ENCODE measurements around the gene LIAS.
"Not testable (repeated sequence)": the region's sequence is repeated elsewhere in the genome, so short reads cannot be mapped to it uniquely, and the experiment has no call there.

Gene LIAS

DNA sequence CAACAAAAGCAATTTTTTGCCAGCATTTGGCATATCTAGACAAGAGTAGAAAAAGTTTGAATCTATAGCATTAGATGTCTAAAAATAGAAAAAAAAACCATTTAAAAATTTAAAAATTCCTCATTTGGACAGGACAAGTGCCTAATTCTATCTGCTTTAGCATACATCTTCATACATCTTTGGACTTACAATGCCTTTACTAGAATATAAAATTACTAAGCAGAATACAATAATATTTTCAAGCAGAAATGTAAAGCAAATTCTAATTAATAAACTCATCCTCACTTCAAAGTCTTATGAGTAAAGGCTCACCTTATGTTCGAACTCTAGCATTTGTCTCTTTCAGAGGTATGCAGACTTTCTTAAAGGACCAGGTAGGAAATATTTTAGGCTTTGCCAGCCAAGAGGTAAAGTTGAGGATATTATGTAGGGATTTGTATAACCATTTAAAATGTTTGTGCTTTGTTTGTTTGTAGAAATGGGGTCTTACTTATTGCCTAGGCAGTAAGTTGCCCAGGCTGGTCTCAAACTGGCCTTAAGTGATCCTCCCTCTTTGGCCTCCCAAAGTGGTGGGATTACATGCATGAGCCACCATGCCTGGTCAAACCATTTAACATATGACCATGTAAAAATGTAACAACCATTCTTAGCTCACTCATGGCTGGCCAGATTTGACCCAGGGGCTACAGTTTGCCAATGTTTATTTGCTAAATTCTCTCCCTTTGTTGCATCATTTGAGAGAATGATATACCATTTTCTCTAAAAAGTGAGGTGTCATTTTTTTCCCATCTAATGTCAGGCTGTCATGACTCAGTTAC is 39.3 kb downstream of the LIAS start:
- in situ Hi-C loops (cut with MboI; ENCODE audit: low sequenced_read_pairs) = no loop called here

DNA sequence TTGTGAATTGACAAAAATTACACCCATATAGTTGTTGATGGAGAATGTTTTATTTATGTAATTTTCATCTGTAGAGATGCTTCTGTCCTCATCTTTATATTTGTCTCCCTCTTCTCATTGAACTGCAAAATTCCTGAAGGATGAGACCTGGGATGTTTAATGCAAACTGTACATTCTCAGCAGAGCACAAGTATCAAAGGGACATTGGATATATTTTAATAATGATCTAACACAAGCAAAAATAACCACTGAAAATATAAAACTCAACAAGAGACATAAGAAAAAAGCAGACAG is 39.8 kb downstream of the LIAS start:
- in situ Hi-C loops (cut with MboI; ENCODE audit: low sequenced_read_pairs) = no loop called here

DNA sequence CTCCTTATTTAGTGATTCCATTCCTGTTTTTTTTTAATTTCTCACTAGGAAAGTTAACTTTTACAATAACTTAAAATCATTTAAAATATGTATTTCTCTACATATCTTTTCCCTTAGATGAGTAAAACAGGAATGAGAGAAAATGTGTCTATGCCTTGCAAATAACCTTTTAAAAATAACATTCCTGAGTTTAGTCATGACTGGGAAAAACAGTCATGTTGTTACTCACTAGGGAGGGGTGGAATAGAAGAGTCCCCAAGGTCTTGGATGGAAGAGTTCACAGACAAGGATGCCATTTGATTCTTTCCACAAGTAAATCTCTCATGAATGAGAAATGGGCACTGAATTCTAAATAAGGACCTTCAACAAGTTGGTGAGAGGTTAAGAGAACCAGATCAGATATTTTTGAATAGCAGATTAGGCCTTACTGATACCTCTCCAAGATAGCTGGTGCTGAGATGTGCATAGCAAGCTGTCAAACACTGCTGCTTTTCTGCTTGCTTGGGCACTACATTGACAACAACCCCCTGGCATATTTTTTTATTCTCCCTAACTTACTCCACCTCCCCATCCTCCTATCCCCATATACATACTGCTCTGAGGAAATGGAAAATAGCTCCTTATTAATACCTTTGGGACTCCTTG is 43.3 kb downstream of the LIAS start:
- in situ Hi-C loops (cut with MboI; ENCODE audit: low sequenced_read_pairs) = no loop called here

DNA sequence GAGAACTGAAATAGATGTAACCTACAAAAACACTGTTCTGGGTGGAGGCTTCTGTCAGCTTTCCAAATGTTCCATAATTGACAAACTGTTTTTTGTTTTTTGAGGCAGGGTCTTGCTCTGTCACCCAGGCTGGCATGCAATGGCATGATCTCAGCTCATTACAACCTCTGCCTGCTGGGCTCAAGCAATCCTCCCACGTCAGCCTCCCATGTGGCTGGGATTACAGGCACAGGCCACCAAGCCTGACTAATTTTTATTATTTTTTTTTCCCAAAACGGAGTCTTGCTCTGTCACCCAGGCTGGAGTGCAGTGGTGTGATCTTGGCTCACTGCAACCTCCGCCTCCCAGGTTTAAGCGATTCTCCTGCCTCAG is 43.8 kb downstream of the LIAS start:
- in situ Hi-C loops (cut with MboI; ENCODE audit: low sequenced_read_pairs) = not testable (repeated sequence)

DNA sequence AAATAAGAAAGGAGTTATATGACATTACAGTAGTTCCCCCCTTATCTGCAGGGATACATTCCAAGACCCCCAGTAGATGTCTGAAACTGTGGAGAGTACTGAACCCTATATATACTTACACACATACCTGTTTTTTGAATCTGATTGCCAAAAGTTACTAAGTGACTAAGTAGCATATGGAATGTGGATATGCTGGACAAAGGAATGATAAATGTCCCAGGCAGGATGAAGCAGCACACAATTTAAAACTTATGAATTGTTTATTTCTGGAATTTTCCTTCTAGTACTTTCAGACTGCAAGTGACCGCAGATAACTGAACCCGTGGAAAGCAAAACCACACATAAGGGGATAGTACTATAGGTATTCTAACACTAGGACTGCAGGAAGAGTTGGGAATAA is 45.7 kb downstream of the LIAS start:
- in situ Hi-C loops (cut with MboI; ENCODE audit: low sequenced_read_pairs) = no loop called here

DNA sequence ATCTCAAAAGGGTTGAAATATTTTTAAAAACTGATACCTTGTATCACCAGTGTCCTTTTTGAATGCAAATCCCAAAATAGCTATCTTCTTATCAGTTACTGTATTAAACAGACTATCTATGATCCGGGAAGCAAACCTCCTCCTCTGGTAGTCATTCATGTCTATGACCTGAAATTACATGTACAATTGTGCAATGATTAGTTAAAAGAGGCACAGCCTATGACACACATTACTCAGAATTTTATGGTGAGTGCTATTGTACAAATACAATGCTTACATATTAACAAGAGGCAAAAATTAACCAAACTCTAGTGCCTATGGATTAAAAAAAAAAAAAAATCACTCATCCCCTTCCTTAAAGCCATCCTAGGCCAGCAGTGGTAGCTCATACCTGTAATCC is 46.7 kb downstream of the LIAS start:
- in situ Hi-C loops (cut with MboI; ENCODE audit: low sequenced_read_pairs) = no loop called here

DNA sequence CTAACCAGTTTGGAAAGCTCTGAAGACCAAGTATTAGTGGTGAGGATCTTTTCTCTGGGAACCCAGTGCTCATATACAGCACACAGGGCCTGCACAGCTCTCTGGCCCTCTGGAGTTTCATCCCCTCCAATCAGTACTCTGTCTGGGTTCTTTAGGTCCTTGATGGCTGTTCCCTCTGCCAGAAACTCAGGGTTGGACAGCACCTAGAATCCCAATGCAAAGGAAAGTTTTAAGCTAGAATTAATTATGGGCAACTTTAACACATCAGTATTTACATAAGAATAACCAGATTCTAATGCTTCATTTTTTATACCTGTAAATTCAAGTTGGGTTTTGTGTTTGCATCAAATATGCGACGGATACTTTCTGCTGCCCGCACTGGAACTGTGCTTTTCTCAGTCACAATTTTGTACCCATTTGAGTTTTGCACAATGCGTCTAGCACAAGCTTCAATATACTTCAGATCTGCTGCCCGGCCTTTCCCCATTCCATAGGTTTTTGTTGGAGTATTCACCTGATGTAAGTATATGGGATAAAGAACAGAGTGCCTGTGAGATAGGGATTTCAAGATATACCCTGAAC is 51.6 kb downstream of the LIAS start:
- in situ Hi-C loops (cut with MboI; ENCODE audit: low sequenced_read_pairs) = no loop called here

DNA sequence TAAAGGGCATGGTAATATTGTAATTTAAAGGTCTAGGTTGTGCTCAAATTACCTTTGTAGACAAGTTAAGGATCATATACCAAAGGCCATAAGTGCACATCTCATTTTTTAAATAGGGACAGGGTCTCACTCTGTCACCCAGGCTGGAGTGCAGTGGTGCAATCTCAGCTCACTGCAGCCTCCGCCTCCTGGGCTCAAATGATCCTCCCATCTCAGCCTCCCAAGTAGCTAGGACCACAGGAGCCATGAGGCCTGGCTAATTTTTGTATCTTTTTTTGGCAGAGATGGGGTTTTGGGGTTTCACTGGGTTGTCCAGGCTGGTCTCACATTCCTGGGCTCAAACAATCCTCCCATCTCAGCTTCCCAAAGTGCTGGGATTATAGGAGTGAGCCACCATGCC is 55.4 kb downstream of the LIAS start:
- in situ Hi-C loops (cut with MboI; ENCODE audit: low sequenced_read_pairs) = not testable (repeated sequence)

DNA sequence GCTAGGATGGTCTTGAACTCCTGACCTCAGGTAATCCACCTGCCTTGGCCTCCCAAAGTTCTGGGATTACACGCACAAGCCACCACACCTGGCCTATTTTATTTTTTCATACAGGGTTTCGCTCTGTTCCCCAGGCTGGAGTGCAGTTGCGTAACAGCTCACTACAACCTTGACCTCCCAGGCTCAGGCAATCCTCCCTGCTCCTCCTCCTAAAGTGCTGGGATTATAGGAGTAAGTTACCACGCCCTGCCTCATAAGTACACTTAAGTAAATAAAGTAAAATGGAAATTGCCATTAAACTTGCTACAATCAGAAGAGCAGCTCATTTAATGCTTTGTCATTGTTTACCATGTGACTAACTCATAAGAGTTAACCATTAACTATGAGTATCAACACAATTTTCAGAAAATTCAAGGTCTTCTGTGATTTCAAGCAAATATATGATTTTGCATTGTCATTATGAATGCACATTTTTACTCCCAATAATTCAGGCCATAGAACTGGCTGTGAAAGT is 56.1 kb downstream of the LIAS start:
- in situ Hi-C loops (cut with MboI; ENCODE audit: low sequenced_read_pairs) = no loop called here

DNA sequence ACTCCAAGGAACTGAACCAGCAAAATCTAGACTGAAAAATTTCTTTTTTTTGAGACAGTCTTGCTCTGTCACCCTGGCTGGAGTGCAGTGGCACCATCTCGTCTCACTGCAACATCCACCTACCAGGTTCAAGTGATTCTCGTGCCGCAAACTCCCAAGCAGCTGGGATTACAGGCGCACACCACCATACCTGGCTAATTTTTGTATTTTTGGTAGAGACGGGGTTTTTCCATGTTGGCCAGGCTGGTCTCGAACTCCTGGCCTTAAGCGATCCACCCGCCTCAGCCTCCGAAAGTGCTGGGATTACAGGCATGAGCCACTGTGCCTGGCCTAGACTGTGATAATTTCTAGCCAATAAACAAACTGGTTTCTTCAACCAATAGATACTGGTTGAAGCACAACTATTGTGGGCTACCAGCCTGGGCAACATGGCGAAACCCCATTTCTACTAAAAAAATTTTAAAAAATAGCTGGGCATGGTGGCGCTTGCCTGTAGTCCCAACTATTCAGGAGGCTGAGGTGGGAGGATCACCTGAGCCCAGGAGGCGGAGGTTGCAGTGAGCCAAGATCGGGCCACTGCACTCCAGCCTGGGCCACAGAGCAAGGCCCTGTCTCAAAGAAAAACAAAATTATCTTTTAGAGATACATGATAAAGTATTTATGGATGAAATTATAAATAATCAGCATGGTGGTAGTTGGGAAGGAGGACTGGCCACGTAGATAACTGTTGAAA is 57.0 kb downstream of the LIAS start:
- in situ Hi-C loops (cut with MboI; ENCODE audit: low sequenced_read_pairs) = not testable (repeated sequence)

DNA sequence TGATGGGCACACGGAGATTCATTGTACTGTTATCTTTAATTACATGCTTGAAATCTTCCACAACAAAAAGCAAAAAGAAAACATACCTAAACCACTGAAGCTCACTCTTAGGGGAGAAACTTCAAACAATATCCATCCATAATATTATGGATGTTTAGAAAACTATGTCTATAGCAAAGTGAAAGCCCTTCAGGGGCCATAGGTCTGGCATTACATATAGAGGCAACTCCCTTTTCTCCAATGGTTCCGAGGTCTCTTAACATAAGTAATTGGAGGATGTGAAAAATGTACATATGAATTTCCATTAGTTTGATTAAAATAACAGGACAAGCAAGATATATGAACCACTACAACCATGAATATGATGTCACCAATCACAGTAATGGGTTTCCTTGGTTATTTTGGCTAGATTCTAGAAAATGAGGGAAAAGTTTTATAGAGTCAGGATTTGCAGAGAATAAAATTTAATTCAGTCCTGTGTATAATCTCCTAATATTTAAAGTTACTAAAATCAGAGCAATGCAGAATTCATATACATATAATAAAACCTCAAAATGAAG is 57.6 kb downstream of the LIAS start:
- in situ Hi-C loops (cut with MboI; ENCODE audit: low sequenced_read_pairs) = no loop called here

DNA sequence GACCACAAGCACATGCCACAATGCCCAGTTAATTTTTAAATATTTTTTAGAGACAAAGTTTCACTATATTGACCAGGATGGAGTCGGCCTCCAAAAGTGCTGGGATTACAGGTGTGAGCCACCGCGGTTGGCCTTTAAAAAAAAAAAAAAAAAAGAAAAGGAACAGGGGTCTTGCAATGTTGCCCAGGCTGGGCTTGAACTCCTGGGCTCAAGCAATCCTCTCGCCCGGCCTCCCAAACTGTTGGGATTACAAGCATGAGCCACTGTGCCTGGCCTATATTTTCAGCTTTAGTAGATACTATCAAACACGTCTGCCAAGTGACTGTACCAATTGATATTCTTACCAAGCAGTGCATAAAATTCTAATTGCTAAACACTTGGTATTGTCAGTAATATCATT is 59.6 kb downstream of the LIAS start:
- in situ Hi-C loops (cut with MboI; ENCODE audit: low sequenced_read_pairs) = no loop called here

DNA sequence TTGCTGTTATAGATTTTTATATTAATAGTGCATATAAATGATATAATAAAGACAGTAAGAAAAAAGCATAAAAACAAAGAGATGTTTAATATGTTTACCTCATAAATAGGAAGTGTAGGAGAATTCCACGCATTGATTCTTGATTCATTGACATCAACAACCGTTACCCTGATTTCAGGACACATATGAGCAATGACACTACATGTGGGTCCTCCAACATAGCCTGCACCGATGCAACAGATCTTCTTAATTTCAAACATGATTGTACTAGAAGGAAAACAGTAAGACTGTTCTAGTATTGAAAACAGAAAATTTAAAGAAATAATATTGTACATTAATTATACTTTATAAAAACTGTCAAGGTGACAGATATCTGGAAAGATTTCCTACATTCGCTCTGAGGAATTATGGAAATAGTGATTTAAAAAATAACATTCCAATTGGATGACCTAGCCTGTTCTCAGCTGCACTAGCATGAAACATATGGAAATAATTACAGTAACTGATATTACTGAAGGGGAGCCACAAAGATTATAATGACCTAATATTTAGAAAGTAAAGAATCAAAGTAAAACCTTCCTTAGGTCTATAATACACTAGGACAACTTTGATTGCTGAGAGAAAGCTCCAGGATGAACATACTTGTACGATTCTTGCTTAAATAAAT is 62.5 kb downstream of the LIAS start:
- in situ Hi-C loops (cut with MboI; ENCODE audit: low sequenced_read_pairs) = no loop called here

DNA sequence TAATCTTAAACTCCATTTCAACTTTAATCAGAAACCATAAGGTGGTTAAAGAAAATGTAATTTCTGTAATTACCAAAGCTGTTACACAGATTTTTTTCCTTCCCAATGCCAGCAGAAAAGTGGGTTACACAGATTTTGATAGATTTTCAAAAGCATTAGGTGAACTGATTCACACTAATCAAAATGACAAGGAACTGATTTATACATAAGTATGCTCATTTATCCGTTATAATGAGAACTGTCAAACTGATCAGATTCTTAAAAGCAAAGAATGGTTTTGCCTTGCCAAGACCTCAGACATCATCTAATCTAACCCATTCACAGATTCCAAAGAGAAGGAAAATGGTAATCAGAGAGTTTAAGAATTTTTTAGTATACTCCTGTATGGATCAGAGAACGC is 63.2 kb downstream of the LIAS start:
- in situ Hi-C loops (cut with MboI; ENCODE audit: low sequenced_read_pairs) = no loop called here

DNA sequence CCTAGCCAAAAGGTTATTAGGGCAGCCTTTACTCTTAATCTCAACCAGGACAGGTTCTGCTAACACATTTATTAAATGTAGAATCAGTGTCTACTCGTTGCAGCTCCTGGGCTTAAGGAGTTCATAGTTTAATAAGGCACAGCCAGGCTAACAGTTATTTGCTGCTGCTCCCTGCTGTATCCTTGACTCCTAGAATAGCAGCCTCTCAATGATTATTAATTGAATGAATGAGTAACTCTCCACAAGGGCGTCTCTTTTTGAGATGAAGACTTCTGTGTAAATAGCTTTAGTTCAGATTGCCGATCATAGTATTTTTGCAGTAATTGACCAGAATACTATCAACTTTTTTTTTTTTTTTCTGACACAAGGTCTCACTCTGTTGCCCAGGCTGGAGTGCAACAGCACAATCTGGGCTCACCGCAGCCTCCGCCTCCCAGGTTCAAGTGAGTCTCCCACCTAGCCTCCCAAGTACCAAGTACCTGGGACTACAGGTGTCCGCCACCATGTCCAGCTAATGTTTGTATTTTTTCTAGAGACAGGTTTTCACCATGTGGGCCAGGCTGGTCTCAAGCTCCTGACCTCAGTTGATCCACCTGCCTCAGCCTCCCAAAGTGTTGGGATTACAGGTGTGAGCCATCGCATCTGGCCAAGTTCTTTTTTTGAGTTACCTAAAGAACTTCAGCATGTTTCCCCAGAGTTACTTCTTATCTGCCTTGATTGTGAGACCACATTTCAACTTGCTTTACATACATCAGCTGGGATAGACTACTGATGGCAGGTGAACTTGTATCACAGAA is 65.5 kb downstream of the LIAS start:
- in situ Hi-C loops (cut with MboI; ENCODE audit: low sequenced_read_pairs) = no loop called here

DNA sequence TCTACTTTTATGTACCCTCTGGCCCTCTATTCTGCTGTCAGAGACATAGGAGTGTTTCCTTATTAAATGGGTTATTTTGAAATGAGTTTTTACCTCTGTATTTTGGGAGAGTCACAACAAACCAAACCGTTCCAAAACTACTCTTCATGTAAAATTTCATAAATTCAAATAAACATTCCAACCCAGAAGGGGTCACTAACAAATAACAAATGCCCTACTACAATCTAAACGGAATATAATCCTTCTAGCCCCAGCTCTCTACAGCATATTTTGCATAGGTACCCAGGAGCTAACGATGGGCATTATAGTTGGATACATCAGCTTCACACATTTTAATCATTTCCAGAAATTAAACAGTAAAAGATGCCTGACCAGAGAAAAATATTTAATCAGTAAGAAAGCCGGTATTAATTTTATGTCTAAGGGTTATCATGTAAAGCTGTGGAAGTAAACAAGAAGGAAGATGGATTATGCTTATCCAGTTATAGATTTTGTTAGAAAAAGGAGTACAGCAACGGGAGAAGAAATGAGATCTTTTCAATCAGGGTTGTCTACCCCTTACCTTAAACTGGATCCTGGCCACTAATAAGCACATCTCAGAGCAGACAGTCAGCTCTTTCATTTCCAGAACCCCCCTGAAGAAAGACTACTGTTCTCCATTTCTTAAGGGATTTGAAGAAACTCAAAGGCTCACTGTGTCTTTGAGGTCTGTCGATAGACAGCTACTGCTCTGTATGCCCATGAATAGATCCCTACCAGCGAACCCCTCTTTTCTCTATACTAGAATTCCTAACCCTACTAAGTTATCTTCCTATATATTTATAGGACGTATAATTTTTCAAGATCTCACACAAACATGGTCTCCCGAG is 67.2 kb downstream of the LIAS start:
- in situ Hi-C loops (cut with MboI; ENCODE audit: low sequenced_read_pairs) = no loop called here

DNA sequence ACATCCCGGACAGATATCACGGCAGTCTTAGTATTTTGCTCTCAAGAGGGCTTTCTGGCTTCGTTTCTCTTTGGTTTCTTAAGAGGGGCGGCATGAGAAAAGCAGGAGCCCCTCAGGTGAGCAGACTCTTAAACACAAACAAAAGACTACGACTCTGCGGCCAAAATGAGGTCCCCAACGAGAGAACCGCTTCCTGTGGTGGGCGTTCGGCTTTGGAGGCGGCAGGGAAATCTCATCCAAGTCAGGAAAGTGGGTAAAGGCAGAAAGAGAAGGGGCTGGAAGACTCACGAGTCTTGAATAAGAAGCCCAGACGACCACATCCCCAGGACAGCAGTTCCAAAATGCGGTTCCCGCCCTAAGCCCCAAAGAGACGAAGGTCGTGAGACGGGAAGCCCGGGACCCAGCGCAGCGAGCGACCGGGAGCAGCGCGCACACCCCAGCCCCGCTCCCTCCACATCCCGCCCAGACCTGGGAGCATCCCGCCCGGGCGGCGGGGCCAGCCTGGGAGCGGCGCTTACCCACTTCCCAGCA is 68.0 kb downstream of the LIAS start:
- in situ Hi-C loops (cut with MboI; ENCODE audit: low sequenced_read_pairs) = no loop called here

DNA sequence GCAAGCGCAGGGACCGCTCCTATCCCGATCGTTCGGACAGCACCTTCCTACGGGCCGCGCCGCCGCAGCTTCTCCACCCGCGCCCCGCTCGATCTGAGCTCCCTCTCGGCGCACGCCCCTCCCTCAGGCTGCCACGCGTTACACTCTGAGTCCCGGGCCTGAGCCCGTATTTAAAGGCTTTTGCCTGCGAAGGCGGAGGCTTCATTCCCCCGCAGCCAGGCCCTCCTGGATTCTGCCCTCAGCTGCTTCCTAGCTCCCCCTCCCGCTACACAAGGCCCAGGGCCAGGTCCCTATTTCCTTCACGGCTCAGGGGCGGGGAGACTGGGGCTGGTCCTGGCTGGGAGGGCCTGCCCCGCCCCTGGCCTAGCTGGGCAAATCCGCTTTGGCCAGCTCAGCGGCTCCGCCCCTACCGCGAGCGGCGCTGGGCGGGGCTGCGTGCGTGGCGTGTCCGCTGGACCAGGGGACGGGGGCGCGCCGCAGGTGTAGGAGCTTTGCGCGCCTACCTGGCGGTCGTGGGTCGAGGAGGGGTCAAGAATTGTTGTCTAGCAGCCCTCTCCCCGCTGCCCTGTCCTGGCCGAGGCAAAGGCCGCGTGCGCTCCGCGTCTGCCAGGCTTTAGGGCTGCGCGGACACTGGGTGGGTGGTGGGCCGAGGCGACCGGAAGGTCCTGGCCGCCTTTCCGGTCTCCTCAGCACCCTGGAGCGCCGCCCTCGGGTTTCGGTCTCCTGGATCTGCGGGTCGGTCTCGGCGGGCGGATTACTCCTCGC is 68.6 kb downstream of the LIAS start, which contains the start of gene UGDH:
UGDH (minus strand) TSS at position 144 of the 765 bp plus-strand sequence. CDS start 5,927 bp downstream, outside the sequence.
- in situ Hi-C loops (cut with MboI; ENCODE audit: low sequenced_read_pairs) = no loop called here

Measured in hTERT RPE-1 (cell line).